Neural cell (in vitro differentiated cells): ENCODE data around the gene AFDN. TPM values are rescaled to one million over a fixed set of nuclear protein-coding genes. Genes with fewer than 3 reads are reported as not detected.

ENCODE experiments used
- H2AFZ ChIP-seq: fragments of 200-600, 300-800 bp; sonication (generic), shearing (Covaris generic); 2 replicates; pipeline ENCODE4 v1.6.0; 2014; ENCODE audit warnings: low read depth, mild to moderate bottlenecking, antibody characterized with exemption, low read length, moderate library complexity
- H3F3A ChIP-seq: fragments of 200-600 bp; shearing (Covaris generic); 2 replicates; pipeline ENCODE4 v1.6.1; 2016; ENCODE audit warnings: mild to moderate bottlenecking, moderate library complexity, mixed read lengths, antibody characterized with exemption, low read length; ENCODE audit not compliant: insufficient read depth, poor library complexity, severe bottlenecking
- H3K27ac ChIP-seq: fragments of 200-600, 300-800 bp; sonication (generic), shearing (Covaris generic); 2 replicates; pipeline ENCODE4 v1.5.1; 2014; ENCODE audit warnings: mild to moderate bottlenecking, low read length, moderate library complexity
- H3K27me3 ChIP-seq: fragments of 300-800, 200-600 bp; sonication (generic), shearing (Covaris generic); 2 replicates; pipeline ENCODE4 v1.6.0; 2014; ENCODE audit warnings: mild to moderate bottlenecking, low read depth, low read length, moderate library complexity; ENCODE audit not compliant: insufficient read depth
- H3K36me3 ChIP-seq: fragments of 300-800, 200-600 bp; sonication (generic), shearing (Covaris generic); 2 replicates; pipeline ENCODE4 v1.5.1; 2014; ENCODE audit warnings: mild to moderate bottlenecking, antibody characterized with exemption, low read length, moderate library complexity; ENCODE audit not compliant: insufficient read depth
- H3K4me2 ChIP-seq: fragments of 300-800, 200-600 bp; sonication (generic), shearing (Covaris generic); 2 replicates; pipeline ENCODE4 v1.6.0; 2014; ENCODE audit warnings: mild to moderate bottlenecking, low read length
- H3K4me3 ChIP-seq: fragments of 300-800, 200-600 bp; sonication (generic), shearing (Covaris generic); 2 replicates; pipeline ENCODE4 v1.5.1; 2014; ENCODE audit warnings: mild to moderate bottlenecking, low read length, moderate library complexity
- H3K79me2 ChIP-seq: fragments of 200-600 bp; shearing (Covaris generic); replicated peaks from 2 replicates; pipeline ENCODE4 v1.6.0; 2014; ENCODE audit warnings: mild to moderate bottlenecking, low read length, moderate library complexity; ENCODE audit not compliant: insufficient read depth
- H3K9ac ChIP-seq: fragments of 300-800, 200-600 bp; sonication (generic), shearing (Covaris generic); 2 replicates; pipeline ENCODE4 v1.6.1; 2016; ENCODE audit warnings: mild to moderate bottlenecking, low read length, mixed read lengths
- H3K9me2 ChIP-seq: fragments of 200-600 bp; shearing (Covaris generic); 2 replicates; pipeline ENCODE4 v1.6.1; 2016; ENCODE audit warnings: mild to moderate bottlenecking, low read length, mixed read lengths; ENCODE audit not compliant: insufficient read depth
- H3K9me3 ChIP-seq: fragments of 200-600, 300-800 bp; sonication (generic), shearing (Covaris generic); 2 replicates; pipeline ENCODE4 v1.6.1; 2016; ENCODE audit warnings: mild to moderate bottlenecking, mixed run types, low read length, moderate library complexity, mixed read lengths
- H4K20me1 ChIP-seq: fragments of 200-600 bp; shearing (Covaris generic); 2 replicates; pipeline ENCODE4 v1.6.1; 2016; ENCODE audit warnings: mild to moderate bottlenecking, mixed run types; ENCODE audit not compliant: insufficient read depth
- CTCF ChIP-seq: fragments of 450-650 bp; IDR thresholded peaks from 2 replicates; pipeline ENCODE4 v1.5.1; 2014; ENCODE audit warnings: antibody characterized with exemption, mild to moderate bottlenecking, moderate library complexity; ENCODE audit not compliant: poor library complexity, severe bottlenecking
- EP300 ChIP-seq: fragments of 450-650 bp; conservative IDR thresholded peaks from 2 replicates; pipeline ENCODE4 v1.6.1; 2014; ENCODE audit warnings: antibody characterized with exemption, mild to moderate bottlenecking, moderate library complexity; ENCODE audit not compliant: poor library complexity, severe bottlenecking
- EZH2 ChIP-seq: fragments of 200-600, 300-800 bp; shearing (Covaris generic), sonication (generic); IDR thresholded peaks from 2 replicates; pipeline ENCODE4 v1.6.1; 2014; ENCODE audit warnings: antibody characterized with exemption, low read length, borderline replicate concordance, mild to moderate bottlenecking; ENCODE audit not compliant: insufficient read depth, poor library complexity, severe bottlenecking
- MXI1 ChIP-seq: fragments of 450-650 bp; conservative IDR thresholded peaks from 2 replicates; pipeline ENCODE4 v1.6.1; 2014; ENCODE audit warnings: antibody characterized with exemption, mild to moderate bottlenecking; ENCODE audit not compliant: poor library complexity, severe bottlenecking
- POLR2AphosphoS5 ChIP-seq: IDR thresholded peaks from 2 replicates; pipeline ENCODE4 v1.6.1; 2012
- RAD21 ChIP-seq: fragments of 450-650 bp; conservative IDR thresholded peaks from 2 replicates; pipeline ENCODE4 v1.6.1; 2014; ENCODE audit warnings: antibody characterized with exemption, mild to moderate bottlenecking, moderate library complexity
- REST ChIP-seq: IDR thresholded peaks from 2 replicates; pipeline ENCODE4 v1.6.1; 2012; ENCODE audit warnings: borderline replicate concordance
- SMC3 ChIP-seq: fragments of 450-650 bp; conservative IDR thresholded peaks from 2 replicates; pipeline ENCODE4 v1.6.1; 2014; ENCODE audit warnings: antibody characterized with exemption, mild to moderate bottlenecking, moderate library complexity; ENCODE audit not compliant: poor library complexity
- TAF1 ChIP-seq: IDR thresholded peaks from 2 replicates; pipeline ENCODE4 v1.6.1; 2012; ENCODE audit warnings: low read depth
- polyA plus RNA-seq: library from polyadenylated mRNA; depleted of rRNA; stranded (reverse); fragments of >200 nt; gene quantifications from 2 replicates; pipeline ENCODE4 v1.2.3, GENCODE V29; 2014

The AFDN gene
- polyA plus RNA-seq, 1 donor from 2014 or later, result 193 TPM

DNA sequence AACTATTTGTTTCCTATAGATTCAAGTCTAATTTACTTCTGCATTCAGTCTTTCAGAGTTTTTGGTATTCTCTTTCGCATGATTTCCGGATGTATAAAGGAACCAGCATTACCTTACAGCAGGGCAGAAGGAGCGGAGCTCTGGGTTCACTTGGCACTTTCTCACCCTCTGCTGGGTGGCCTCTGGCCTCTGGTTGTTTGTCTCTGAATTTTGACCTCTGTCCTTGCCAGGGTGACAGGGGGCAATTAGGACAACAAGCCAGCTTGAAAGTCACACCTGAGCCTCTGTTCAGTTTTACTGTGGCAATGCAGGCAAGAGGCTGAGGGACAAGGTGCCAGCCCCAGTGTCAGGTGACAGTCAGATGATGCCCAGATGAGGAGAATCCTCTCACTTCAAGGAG, 101.4 kb downstream of the AFDN start:
- Histone ChIP-seq H3K9me2 (no peaks in the 10 kb centered on the region), H3F3A (no peaks in the 10 kb centered on the region), H3K79me2 (no peaks in the 10 kb centered on the region), H3K9me3 (no peaks in the 10 kb centered on the region), H2AFZ (no peak overlapping the region), H3K27me3 (no peaks in the 10 kb centered on the region), H3K4me2 (no peak overlapping the region), H4K20me1 (no peaks in the 10 kb centered on the region), H3K9ac (no peak overlapping the region), H3K4me3 (no peak overlapping the region), H3K27ac (no peak overlapping the region), H3K36me3 (peaks cover 5% of the 10 kb centered on the region)
- TF ChIP-seq REST (no peak), EP300 (no peak), RAD21 (no peak), TAF1 (no peak), MXI1 (no peak), SMC3 (no peak), CTCF (no peak), EZH2 (no peak), POLR2AphosphoS5 (no peak)

DNA sequence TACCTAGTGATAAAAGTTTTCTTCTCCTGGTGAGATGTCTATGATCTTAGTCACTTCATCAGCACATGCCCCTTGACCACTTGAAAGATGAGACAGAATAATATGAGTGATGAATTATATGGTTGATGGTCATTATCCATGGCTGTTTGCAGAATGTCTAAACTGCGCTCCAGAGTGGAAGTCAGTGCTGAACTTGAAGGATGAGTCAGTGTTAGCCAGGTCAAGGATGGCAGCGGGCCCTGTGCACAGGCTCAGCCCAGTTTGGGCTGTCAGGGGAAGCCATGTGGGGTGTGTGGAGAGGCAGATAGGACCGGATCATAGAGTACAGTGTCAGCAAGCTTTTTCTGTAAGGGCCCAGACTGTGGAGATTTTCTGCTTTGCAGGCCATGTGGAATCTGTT, 103.6 kb downstream of the AFDN start:
- Histone ChIP-seq H3K79me2 (no peaks in the 10 kb centered on the region), H3K27ac (no peak overlapping the region), H3K4me2 (no peak overlapping the region), H3K9me2 (no peaks in the 10 kb centered on the region), H4K20me1 (no peaks in the 10 kb centered on the region), H3K9me3 (no peaks in the 10 kb centered on the region), H3F3A (no peaks in the 10 kb centered on the region), H3K27me3 (no peaks in the 10 kb centered on the region), H3K9ac (no peak overlapping the region), H3K36me3 (peaks cover under 1% of the 10 kb centered on the region), H2AFZ (no peak overlapping the region), H3K4me3 (no peak overlapping the region)
- TF ChIP-seq REST (no peak), MXI1 (no peak), CTCF (no peak), SMC3 (no peak), TAF1 (no peak), POLR2AphosphoS5 (no peak), EZH2 (no peak), RAD21 (no peak), EP300 (no peak)
